Gastroesophageal sphincter (tissue), 4 donors: ENCODE data around the gene FBXO42. TPM values are rescaled to one million over a fixed set of nuclear protein-coding genes. Genes with fewer than 3 reads are reported as not detected.

Experiments
- ATAC-seq: fragments of 150-250 bp; one replicate; pipeline ENCODE4 v1.9.1; 2016; ENCODE audit warnings: mild to moderate bottlenecking, moderate library complexity
- H3K27ac ChIP-seq, 4 donors: fragments of 200-600 bp; sonication (generic) in 3 of 4; 1 replicate in 3 of 4; 2 replicates in 1 of 4; pipeline ENCODE4 v1.5.1; 2016 to 2019
- H3K27me3 ChIP-seq: fragments of 200-600 bp; sonication (generic); one replicate; pipeline ENCODE4 v1.5.1; 2019
- H3K36me3 ChIP-seq, 2 donors: fragments of 200-600 bp; sonication (generic); one replicate each; pipeline ENCODE4 v1.5.1; 2019; ENCODE audit warnings: control low read depth in 1 of 2
- H3K4me1 ChIP-seq, 3 donors: fragments of 200-600 bp; sonication (generic); 1 replicate in 2 of 3; 2 replicates in 1 of 3; pipeline ENCODE4 v1.5.1; 2016 to 2019; ENCODE audit warnings: control low read depth in 2 of 3
- H3K4me3 ChIP-seq, 2 donors: fragments of 200-600 bp; sonication (generic); one replicate each; pipeline ENCODE4 v1.5.1; 2019; ENCODE audit warnings: mild to moderate bottlenecking in 1 of 2, moderate library complexity in 1 of 2
- H3K9me3 ChIP-seq, 3 donors: fragments of 200-600 bp; sonication (generic); one replicate each; pipeline ENCODE4 v1.5.1; 2017 to 2019; ENCODE audit warnings: control low read depth in 2 of 3
- CTCF ChIP-seq, 4 experiments: fragments of 200-600 bp in 2 of 4; fragments of 450-650 bp in 2 of 4; sonication (generic) in 1 of 4; IDR thresholded peaks; one replicate each; pipeline ENCODE4 v1.5.1; 2017 to 2019; ENCODE audit warnings: antibody characterized with exemption in 4 of 4, mild to moderate bottlenecking in 2 of 4, moderate library complexity in 2 of 4
- EP300 ChIP-seq: sonication (generic); formaldehyde crosslinking; IDR thresholded peaks from one replicate; pipeline ENCODE4 v1.6.1; 2017; ENCODE audit warnings: antibody characterized with exemption, mild to moderate bottlenecking
- POLR2A ChIP-seq, 2 donors: fragments of 450-650 bp; IDR thresholded peaks; one replicate each; pipeline ENCODE4 v1.6.1; 2017; ENCODE audit warnings: antibody characterized with exemption in 2 of 2, mild to moderate bottlenecking in 2 of 2, moderate library complexity in 1 of 2
- POLR2AphosphoS5 ChIP-seq: sonication (generic); formaldehyde crosslinking; IDR thresholded peaks from one replicate; pipeline ENCODE4 v1.6.1; 2017; ENCODE audit warnings: antibody characterized with exemption
- WGBS, 2 donors: methylation state at CpG; one replicate each; pipeline ENCODE4 v1.1.5; 2018; ENCODE audit warnings: low coverage in 1 of 2; 5-methylcytosine and 5-hydroxymethylcytosine counted together
- total RNA-seq, 4 donors: library from RNA; depleted of rRNA; stranded (reverse); fragments of >200 nt; gene quantifications; one replicate each; pipeline ENCODE4 v1.1.0, GENCODE V29; 2016

Gene FBXO42
- total RNA-seq, 4 donors from 2014 or later = 26.8 to 33.0 (median 29.7) TPM

- whole genome bisulfite sequencing, 2 donors = 78 to 93% methylated on average over 8 to 10 of the region's 10 CpGs
- no peak for TF ChIP-seq CTCF (IDR thresholded peaks at IDR 0.05)
- ATAC-seq = no peak
- Histone ChIP-seq H3K4me1 (peaks cover 0 to 61% (median 19%) of the 10 kb centered on the region in 3 donors), H3K36me3 (peaks cover 0 to 61% of the 10 kb centered on the region in 2 donors), H3K4me3 (no peak overlapping the region), H3K27me3 (no peaks in the 10 kb centered on the region), H3K27ac (peak overlapping the region in 1 of 4 donors; percentile 14), H3K9me3 (no peaks in the 10 kb centered on the region)
Observed at GRCh38 chr1:16393570-16394521, 41.6 kb upstream of the FBXO42 start.

GRCh38 chr1:16392740-16393569 is 40.7 kb upstream of the FBXO42 start:
- peaks cover 1 to 70% (median 21%) of the 10 kb centered on the region in 3 donors for H3K4me1 ChIP-seq
- peaks cover 0 to 52% of the 10 kb centered on the region in 2 donors for H3K36me3 ChIP-seq
- no peaks in the 10 kb centered on the region for H3K9me3 ChIP-seq
- H3K27ac ChIP-seq = peak overlapping the region in 2 of 4 donors; percentile 14 to 20
- no peaks in the 10 kb centered on the region for H3K27me3 ChIP-seq
- peak; percentile 19 for ATAC-seq
- no peak for TF ChIP-seq EP300
- TF ChIP-seq POLR2A (IDR thresholded peaks at IDR 0.05) = no peak
- no peak for TF ChIP-seq POLR2AphosphoS5
- no peak for TF ChIP-seq CTCF (IDR thresholded peaks at IDR 0.05)
- no peak overlapping the region for H3K4me3 ChIP-seq
- WGBS, 2 donors = 60% methylated on average over 1 of the region's 21 CpGs; no CpG with 5 or more reads in 1 of the 2 donors

- no peak overlapping the region for H3K4me3 ChIP-seq
- H3K36me3 ChIP-seq = peaks cover 0 to 36% of the 10 kb centered on the region in 2 donors
- peak overlapping the region in 1 of 4 donors; percentile 25 for H3K27ac ChIP-seq
- whole genome bisulfite sequencing, 2 donors = 100% methylated on average over 1 of the region's 3 CpGs; no CpG with 5 or more reads in 1 of the 2 donors
- TF ChIP-seq EP300 = no peak
- TF ChIP-seq CTCF (IDR thresholded peaks at IDR 0.05) = no peak
- no peak for TF ChIP-seq POLR2A (IDR thresholded peaks at IDR 0.05)
- TF ChIP-seq POLR2AphosphoS5 = no peak
- H3K9me3 ChIP-seq = no peaks in the 10 kb centered on the region
- no peaks in the 10 kb centered on the region for H3K27me3 ChIP-seq
- H3K4me1 ChIP-seq = peaks cover 7 to 77% (median 27%) of the 10 kb centered on the region in 3 donors
- no peak for ATAC-seq
Observed at GRCh38 chr1:16391411-16391810, 39.1 kb upstream of the FBXO42 start.

GRCh38 chr1:16387201-16388188 is 35.2 kb upstream of the FBXO42 start:
- H3K4me1 ChIP-seq = peaks cover 16 to 89% (median 35%) of the 10 kb centered on the region in 3 donors
- TF ChIP-seq EP300 (no peak), CTCF (IDR thresholded peaks at IDR 0.05) (no peak), POLR2AphosphoS5 (no peak), POLR2A (IDR thresholded peaks at IDR 0.05) (no peak)
- H3K27me3 ChIP-seq = no peaks in the 10 kb centered on the region
- no peak for ATAC-seq
- H3K4me3 ChIP-seq = peak overlapping the region; percentile 39 to 42
- WGBS, 2 donors = 20 to 27% methylated on average over 10 to 14 of the region's 14 CpGs
- H3K36me3 ChIP-seq = no peaks in the 10 kb centered on the region
- H3K9me3 ChIP-seq = no peaks in the 10 kb centered on the region
- peak overlapping the region; percentile 76 to 84 (median 80) for H3K27ac ChIP-seq
